ENCODE measurements around the gene PPFIBP1. TPM values are rescaled to one million over a fixed set of nuclear protein-coding genes. Genes with fewer than 3 reads are reported as not detected.

The PPFIBP1 gene
- total and polyA plus RNA-seq, 2 donors (not counting 1 experiment from before 2014, with no cell fraction given): 3.3 to 15.0 TPM

DNA sequence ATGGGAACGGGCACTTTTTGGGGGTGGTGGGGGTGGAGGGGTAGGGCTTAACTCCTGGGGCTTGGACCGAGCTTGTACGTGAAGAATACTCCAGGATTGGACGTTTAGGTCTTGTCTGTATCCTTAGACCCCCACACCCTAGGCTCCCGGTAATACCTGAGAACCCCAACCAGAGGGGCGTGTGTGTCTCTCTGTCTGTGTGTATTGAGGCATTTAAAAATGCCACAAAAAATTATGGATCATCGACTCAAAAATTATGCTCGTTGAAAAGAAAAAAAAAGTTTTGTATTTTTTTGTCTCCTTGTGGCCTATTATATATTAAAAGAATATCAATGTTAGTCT is 459 bp downstream of the PPFIBP1 start:
- peak overlapping the region; percentile 98 for H3K4me3 Mint-ChIP-seq
- no peaks in the 10 kb centered on the region for H3K36me3 ChIP-seq (replicated peaks in 1 of 2; ENCODE audit: control extremely low read depth in 1 of 2, control insufficient read depth in 1 of 2, extremely low read depth in 1 of 2, insufficient read depth in 2 of 2, low read length in 1 of 2)
- H3K4me3 ChIP-seq (ENCODE audit: control extremely low read depth in 1 of 5, extremely low read depth in 1 of 5, insufficient read depth in 1 of 5, low read depth in 2 of 5, low read length in 4 of 5): peak overlapping the region; percentile 80 to 98 (median 87)
- no peaks in the 10 kb centered on the region for H3K9me3 Mint-ChIP-seq (ENCODE audit: insufficient read depth)
- H3K27me3 Mint-ChIP-seq: peaks cover 6% of the 10 kb centered on the region
- peak overlapping the region; percentile 82 for H3K4me2 ChIP-seq (replicated peaks; ENCODE audit: low read depth, low read length, poor library complexity, severe bottlenecking)
- no peaks in the 10 kb centered on the region for H3K79me2 ChIP-seq (ENCODE audit: control insufficient read depth, insufficient read depth, low read length)
- ChIA-PET CTCF (interaction anchor here (1.0 kb wide), 2 partner anchors 10 to 17 kb away, joined by 3 read pairs; no protein-coding TSS in a partner anchor), POLR2A (interaction anchor here (0.6 to 0.7 kb wide), 2 partner anchors 9 to 10 kb away, joined by 3 to 4 read pairs; no protein-coding TSS in a partner anchor)
- H3K4me1 ChIP-seq (ENCODE audit: control insufficient read depth in 2 of 2, insufficient read depth in 2 of 2, low read length in 2 of 2): peaks cover 15 to 20% of the 10 kb centered on the region in 2 donors
- H3K27ac Mint-ChIP-seq: no peak overlapping the region
- intact Hi-C loops (cut with micrococcal nuclease): loop anchor here (1.0 to 10.0 kb wide), 7 partner anchors 10 to 587 kb away; partner anchors contain the start of genes FGFR1OP2, INTS13, KLHL42 and MANSC4
- H3K27ac ChIP-seq (ENCODE audit: low read length in 2 of 2): peak overlapping the region in 1 of 2 donors; percentile 83
- peaks cover 28% of the 10 kb centered on the region for H3K4me1 Mint-ChIP-seq
- H3K9ac ChIP-seq (ENCODE audit: low read length): peak overlapping the region; percentile 78
- TF ChIP-seq, protein P1, sequence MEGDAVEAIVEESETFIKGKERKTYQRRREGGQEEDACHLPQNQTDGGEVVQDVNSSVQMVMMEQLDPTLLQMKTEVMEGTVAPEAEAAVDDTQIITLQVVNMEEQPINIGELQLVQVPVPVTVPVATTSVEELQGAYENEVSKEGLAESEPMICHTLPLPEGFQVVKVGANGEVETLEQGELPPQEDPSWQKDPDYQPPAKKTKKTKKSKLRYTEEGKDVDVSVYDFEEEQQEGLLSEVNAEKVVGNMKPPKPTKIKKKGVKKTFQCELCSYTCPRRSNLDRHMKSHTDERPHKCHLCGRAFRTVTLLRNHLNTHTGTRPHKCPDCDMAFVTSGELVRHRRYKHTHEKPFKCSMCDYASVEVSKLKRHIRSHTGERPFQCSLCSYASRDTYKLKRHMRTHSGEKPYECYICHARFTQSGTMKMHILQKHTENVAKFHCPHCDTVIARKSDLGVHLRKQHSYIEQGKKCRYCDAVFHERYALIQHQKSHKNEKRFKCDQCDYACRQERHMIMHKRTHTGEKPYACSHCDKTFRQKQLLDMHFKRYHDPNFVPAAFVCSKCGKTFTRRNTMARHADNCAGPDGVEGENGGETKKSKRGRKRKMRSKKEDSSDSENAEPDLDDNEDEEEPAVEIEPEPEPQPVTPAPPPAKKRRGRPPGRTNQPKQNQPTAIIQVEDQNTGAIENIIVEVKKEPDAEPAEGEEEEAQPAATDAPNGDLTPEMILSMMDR (IDR thresholded peaks at IDR 0.05): no peak
- no peak for TF ChIP-seq EZH2 (IDR thresholded peaks at IDR 0.05; ENCODE audit: borderline replicate concordance, insufficient read depth, low read depth, low read length, poor library complexity, severe bottlenecking)
- ATAC-seq (ENCODE audit: low read depth): no peak
- DNase-seq: no peak
- peak overlapping the region; percentile 83 for H2AFZ ChIP-seq (ENCODE audit: insufficient read depth, low read depth, low read length, poor library complexity, severe bottlenecking)
- H3K9me3 ChIP-seq (ENCODE audit: control extremely low read depth in 1 of 3, control insufficient read depth in 2 of 3, insufficient read depth in 1 of 3, low read length in 2 of 3): no peaks in the 10 kb centered on the region
- no CpG with 5 or more reads among the region's 8 CpGs for WGBS (ENCODE audit: insufficient coverage)
- no peaks in the 10 kb centered on the region for H4K20me1 ChIP-seq (ENCODE audit: control insufficient read depth, insufficient read depth, low read length, poor library complexity, severe bottlenecking)
- no peaks in the 10 kb centered on the region for H3K27me3 ChIP-seq (replicated peaks in 1 of 4; ENCODE audit: control extremely low read depth in 1 of 4, control insufficient read depth in 3 of 4, insufficient read depth in 4 of 4, low read length in 3 of 4)
